GM18861 (cell line): ENCODE measurements around the gene MPP2.
"Not testable (repeated sequence)": the region's sequence is repeated elsewhere in the genome, so short reads cannot be mapped to it uniquely, and the experiment has no call there.

Experiments
- ATAC-seq: cut with Tn5 transposase; IDR thresholded peaks from one replicate; pipeline ENCODE4 v1.9.1; 2021; ENCODE audit not compliant: unreplicated experiment

MPP2 gene

DNA sequence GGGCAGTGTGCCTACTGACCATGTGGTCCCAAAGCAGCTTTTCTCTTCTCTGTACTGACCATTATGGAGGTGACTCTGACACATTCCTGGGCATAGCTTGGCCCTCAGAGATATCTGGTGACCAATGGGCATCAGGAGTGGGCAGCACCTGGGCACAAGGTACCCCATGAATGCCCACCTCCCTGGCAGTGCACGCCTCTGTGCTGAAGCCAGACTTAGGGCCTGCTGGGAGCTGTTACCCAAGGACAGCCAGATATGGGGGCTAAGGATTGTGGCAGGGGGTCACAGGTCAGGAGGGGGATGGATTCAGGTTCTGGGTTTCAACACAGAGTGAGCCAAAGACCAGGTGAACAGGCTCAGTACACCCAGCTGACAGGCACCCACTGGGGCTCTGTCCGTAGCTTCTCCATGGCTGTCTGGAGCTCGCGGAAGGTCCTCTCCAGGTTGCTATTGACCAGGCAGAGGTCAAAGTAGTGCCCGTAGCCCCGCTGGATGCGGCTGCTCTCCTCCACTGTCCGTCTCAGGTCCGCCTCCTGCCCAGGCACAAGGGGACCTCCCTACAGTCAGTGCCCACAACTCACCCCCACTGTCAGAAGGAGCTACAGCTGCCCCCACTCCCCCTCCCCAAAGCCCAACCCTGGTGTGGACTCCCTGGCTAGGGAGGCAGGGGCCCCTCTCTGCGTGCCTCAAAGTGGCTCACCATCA lies 29.7 kb downstream of the MPP2 start:
- ATAC-seq = no peak

- ATAC-seq = no peak
Observed at GRCh38 chr17:43877031-43877430, 30.3 kb downstream of the MPP2 start.

- ATAC-seq = no peak
Observed at GRCh38 chr17:43875476-43876147, 31.7 kb downstream of the MPP2 start.

GRCh38 chr17:43874293-43874692 lies 33.0 kb downstream of the MPP2 start:
- ATAC-seq = no peak

DNA sequence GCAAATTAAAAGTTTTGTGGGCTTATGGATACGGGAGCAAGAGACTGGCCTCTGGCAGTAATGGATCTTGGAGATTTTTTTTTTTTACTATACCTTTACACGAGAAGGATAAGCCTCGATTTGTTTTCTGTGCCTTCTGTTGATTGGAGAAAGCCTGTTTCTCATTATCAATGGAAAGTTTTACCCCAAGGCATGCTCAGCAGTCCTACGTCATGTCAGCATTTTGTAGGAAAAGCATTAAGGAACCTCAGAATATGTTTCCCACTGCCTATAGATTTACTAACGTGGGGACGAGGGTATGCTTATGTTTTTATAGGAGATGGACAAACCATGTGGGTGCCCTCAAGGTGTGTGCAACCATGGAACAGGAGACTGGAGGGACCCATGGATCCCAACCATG lies 33.5 kb downstream of the MPP2 start:
- no peak for ATAC-seq

- ATAC-seq = no peak
Observed at GRCh38 chr17:43873091-43873490, 34.2 kb downstream of the MPP2 start.

DNA sequence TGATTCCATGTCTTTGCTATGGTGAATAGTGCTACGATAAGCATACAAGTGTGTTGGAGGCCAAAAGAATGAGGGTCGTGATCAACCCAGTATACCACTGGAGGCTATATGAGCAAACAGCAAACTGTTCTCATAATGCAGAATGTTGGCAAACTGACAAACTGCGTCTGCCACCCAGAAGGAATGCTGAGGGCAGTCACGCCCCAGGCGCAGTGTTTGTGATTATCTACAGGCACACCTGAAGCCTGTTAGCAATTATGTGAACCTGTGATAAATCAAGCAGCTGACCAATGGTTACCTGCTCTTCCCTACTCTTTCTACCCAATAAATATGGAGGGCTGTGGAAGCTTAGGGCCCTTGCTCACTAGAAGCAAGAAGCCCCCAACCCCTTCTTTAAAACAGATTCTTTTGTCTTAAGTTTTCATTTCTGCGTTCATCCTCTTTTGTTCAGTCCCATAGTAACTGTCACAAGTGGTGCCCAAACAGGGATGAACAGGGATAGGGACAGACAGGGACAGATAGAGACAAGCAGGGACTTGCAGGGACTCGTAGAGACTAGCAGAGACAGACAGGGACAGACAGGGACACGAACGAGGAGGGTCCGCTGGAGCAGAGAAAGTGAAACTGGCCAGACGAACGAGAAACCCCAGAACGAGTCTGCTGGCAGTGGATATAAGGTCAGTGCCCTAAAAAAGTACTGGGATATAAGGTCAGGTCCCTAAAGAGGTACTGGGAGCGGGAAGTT lies 35.2 kb downstream of the MPP2 start:
- no peak for ATAC-seq

DNA sequence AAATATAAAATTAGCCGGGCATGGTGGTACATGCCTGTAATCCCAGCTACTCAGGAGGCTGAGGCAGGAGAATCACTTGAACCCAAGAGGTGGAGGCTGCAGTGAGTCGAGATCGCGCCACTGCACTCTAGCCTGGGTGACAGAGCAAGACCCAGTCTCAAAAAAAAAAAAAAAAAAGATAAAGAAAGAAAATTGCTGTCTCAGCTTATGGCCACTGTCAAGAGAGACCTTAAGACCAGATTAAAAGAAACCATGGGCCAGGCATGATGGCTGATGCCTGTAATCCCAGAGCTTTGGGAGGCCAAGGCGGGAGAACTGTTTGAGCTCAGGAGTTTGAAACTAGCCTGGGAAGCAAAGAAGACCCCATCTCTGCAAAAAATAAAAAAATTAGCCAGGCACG lies 38.3 kb downstream of the MPP2 start:
- not testable (repeated sequence) for ATAC-seq

DNA sequence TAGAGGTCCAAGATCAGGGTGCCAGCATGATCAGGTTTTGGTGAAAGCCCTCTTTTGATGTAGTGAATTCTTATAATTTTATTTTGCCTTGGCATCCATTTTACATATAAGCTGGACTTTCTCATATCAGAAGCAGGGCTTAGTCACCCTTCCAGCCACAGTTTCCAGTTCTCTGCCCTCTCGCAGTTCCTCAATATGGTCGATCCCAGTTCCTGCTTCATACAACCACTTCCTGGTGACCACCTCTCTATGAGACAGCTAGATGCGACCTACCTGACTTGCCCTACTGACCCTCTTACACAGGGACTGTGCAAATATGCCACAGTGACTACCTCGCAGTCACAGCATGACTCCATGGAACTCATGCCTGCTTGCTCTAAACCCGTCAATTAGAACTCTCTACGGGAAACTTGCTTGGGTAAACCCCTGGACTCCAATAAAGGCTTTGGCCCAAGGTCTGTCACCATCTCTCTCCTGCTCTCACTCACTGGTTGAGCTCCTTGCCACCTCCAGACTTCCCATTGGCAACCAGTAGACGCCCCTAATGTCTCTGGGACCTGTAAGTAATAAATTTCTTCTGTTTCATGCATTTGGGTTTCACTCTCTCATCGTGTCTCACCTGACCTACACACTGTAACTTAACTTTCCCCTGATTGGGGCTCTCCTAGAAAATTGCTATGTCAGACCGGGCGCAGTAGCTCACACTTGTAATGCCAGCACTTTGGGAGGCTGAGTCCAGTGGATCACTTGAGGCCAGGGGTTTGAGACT lies 38.9 kb downstream of the MPP2 start:
- ATAC-seq = no peak

GRCh38 chr17:43864161-43864984 lies 43.0 kb downstream of the MPP2 start:
- no peak for ATAC-seq

GRCh38 chr17:43861960-43862359 lies 45.4 kb downstream of the MPP2 start:
- ATAC-seq = no peak

DNA sequence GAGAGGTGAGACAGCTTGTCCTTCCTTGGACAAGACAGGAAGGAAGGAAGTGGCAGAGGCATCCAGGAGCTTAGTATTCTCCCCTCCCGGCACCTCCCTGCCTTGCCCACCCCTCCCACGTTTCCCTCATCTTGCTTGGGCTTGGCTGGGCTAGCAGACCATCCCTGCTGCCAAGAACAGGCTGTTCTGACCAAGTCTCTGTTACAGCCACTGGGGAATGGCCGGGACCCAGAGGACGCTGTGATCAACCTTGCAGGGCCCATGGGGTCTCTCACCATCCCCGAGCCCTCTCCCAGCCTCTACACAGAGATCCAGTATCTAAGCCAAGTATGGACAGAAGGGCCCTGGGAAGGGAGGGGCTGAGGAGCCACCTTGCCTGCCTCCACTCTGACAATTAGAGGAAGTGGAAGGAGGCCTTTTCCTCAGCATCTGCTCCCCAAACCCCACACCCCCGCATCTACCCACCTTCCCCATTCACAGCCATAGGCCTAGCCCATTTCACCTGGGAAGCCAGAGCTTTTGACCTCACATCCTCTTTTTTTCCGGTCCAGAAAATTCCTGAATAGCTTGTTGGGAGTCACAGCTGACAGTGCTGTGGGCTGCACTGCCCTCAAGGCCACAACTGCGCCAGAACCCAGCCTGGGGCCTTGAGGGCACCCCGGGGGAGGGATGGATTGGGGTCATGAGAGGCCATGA lies 46.3 kb downstream of the MPP2 start:
- ATAC-seq = no peak

DNA sequence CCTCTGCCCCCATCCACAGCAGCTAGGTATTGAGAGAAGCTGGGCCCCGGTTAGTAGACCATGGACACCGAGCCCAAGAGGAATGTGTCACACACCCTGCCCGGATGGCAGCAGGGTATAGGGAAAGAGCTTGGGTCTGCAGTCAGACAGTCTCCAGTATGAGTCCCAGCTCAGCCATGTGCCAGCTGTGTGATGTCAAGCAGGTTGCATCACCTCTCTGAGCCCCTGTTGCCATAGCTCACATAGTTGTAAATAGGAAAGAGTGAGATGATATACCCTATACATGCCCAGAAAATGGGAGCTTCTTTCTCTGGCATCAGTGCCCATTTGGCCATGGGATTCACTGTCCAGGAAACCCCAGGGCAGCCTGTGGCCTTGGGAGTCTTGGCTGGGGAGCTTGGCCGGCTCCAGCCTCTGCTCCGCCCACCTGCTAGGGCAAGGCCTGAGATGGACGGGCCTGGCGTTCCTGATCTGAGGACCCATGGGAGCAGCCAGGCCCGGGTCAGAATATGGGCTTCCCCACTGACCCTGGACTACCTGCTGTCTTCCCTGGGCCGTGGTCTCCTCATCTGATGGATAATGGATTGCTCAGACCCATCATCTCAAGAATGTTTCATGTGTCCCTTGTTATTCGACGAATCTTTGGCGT lies 47.1 kb downstream of the MPP2 start:
- ATAC-seq = no peak

- ATAC-seq = no peak
Observed at GRCh38 chr17:43857957-43858600, 49.3 kb downstream of the MPP2 start.

DNA sequence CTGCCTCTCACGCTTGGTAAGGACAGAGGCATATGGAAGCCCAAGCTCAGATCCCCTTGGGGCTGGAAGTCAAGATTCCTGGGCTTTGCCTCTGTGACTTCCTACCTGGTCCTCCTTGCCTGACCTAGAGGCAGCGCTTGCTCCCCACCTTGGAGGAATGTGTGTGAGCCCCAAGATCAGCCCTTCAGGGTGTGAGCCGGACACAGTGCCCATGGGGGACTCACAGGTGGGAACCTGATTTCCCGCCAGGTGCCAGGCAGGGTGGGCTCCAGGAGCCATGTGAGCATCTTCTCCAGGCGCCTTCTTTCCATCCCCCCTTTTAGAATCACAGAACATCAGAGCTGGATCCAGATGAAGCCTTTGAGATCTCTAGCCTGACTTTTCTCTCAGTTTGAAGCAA lies 50.2 kb downstream of the MPP2 start:
- no peak for ATAC-seq

GRCh38 chr17:43856141-43856540 lies 51.2 kb downstream of the MPP2 start:
- no peak for ATAC-seq

DNA sequence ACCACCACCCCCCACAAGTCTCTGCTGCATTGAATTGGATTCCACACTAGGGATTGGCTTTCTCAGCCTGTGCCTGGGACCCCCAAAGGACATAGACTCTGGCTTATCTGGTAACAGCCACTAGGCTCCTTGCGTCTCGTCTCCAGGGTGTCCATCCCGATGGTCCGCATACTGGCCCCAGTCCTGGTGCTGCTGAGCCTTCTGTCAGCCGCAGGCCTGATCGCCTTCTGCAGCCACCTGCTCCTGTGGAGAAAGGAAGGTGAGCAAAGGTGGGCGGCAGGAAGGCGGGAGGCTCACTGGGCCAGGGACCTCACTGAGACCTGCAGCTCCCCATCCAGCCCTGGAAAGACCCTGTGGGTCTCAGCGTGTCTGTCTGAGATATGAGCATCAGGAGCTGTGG lies 52.3 kb downstream of the MPP2 start:
- no peak for ATAC-seq

DNA sequence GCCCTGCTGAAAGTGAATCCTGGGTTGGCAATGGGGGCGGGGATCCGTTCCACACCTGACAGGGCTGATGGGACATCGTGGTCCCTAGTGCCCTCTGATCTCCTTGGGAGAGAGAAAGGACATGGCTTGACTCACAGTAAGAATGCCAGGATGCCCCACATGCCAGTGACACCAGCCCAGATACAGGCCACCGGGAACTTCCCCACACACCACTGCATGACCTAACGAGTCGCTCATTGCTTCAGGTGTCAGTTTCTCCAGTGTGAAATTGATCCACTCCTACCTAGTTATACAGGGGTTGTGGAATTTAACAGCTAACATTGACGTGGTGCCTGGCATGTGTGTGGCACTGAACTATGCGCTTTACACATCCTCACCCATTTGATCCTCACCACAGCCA lies 52.8 kb downstream of the MPP2 start:
- ATAC-seq = no peak

- no peak for ATAC-seq
Observed at GRCh38 chr17:43853546-43853945, 53.8 kb downstream of the MPP2 start.
